ENCODE data around the gene SOS2. TPM values are rescaled to one million over a fixed set of nuclear protein-coding genes. Genes with fewer than 3 reads are reported as not detected.
"Not testable (repeated sequence)": the region's sequence is repeated elsewhere in the genome, so short reads cannot be mapped to it uniquely, and the experiment has no call there.

SOS2 gene
- total RNA-seq, 4 donors from 2014 or later = 45.9 to 82.8 (median 62.1) TPM

DNA sequence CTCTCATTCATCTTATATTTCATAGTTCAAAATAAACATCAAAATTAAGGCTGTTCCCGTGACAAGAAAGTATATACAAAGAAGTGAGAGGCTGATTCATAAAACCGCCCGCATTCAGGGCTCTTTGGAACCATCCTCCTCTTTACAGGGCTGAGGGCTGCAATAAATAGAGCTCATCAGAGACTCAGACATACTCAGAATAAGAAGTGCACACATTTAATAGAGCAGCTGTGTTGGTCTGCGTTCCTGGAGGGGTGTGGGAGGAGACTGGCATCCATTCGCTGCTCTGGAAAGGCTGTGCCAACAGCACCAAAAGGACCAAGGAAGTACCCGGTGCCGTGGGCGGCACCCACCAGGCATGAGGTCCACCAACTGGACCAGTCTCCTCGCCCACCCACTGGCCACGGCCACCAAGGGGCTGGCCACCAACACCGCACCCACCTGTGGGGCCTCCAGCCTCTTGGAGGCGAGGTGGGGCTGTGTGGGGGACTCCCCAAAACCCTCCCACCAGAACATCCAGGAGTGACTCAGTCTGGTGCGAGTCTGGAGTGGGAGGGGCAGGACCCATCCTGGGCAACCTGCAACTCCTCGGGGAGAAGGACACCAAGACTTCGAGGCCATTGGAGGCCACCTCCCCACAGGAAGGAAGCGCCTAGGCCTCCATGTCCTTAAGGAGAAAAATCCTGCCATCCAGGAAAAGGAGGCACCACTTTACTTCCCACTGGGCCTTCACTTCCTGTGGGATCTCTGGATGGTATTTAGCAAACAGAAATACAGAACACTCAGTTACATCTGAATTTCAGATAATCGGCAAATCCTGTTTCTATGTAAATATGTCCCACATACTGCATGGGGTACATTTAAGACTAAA, 147.7 kb downstream of the SOS2 start:
- H3K4me3 ChIP-seq = no peak overlapping the region
- intact Hi-C loops (cut with DNase I; ENCODE audit: low total_unique reads) = no loop called here
- no peaks in the 10 kb centered on the region for H3K27me3 ChIP-seq
- in situ Hi-C loops (cut with MboI; ENCODE audit: low pct_ligation_motif_present in 1 of 4, low pct_unique_long_range_greater_than_20kb in 1 of 4, low sequenced_read_pairs in 3 of 4) = no loop called here
- no peaks in the 10 kb centered on the region for H3K9me3 ChIP-seq
- 76 to 79% methylated on average over 5 to 17 of the region's 17 CpGs for WGBS, 2 donors (ENCODE audit: low coverage in 1 of 2)
- H3K4me1 ChIP-seq = peaks cover 0 to 6% (median 0%) of the 10 kb centered on the region in 4 donors
- no peak for DNase-seq
- peak overlapping the region; percentile 53 to 73 (median 62) for H3K27ac ChIP-seq
- H3K36me3 ChIP-seq = no peaks in the 10 kb centered on the region
- TF ChIP-seq EP300 (IDR thresholded peaks at IDR 0.05; ENCODE audit: low read depth) (no peak), POLR2A (IDR thresholded peaks at IDR 0.05) (no peak), POLR2AphosphoS5 (IDR thresholded peaks at IDR 0.05) (no peak)
- TF ChIP-seq, protein P1, sequence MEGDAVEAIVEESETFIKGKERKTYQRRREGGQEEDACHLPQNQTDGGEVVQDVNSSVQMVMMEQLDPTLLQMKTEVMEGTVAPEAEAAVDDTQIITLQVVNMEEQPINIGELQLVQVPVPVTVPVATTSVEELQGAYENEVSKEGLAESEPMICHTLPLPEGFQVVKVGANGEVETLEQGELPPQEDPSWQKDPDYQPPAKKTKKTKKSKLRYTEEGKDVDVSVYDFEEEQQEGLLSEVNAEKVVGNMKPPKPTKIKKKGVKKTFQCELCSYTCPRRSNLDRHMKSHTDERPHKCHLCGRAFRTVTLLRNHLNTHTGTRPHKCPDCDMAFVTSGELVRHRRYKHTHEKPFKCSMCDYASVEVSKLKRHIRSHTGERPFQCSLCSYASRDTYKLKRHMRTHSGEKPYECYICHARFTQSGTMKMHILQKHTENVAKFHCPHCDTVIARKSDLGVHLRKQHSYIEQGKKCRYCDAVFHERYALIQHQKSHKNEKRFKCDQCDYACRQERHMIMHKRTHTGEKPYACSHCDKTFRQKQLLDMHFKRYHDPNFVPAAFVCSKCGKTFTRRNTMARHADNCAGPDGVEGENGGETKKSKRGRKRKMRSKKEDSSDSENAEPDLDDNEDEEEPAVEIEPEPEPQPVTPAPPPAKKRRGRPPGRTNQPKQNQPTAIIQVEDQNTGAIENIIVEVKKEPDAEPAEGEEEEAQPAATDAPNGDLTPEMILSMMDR (IDR thresholded peaks at IDR 0.05) = no peak

DNA sequence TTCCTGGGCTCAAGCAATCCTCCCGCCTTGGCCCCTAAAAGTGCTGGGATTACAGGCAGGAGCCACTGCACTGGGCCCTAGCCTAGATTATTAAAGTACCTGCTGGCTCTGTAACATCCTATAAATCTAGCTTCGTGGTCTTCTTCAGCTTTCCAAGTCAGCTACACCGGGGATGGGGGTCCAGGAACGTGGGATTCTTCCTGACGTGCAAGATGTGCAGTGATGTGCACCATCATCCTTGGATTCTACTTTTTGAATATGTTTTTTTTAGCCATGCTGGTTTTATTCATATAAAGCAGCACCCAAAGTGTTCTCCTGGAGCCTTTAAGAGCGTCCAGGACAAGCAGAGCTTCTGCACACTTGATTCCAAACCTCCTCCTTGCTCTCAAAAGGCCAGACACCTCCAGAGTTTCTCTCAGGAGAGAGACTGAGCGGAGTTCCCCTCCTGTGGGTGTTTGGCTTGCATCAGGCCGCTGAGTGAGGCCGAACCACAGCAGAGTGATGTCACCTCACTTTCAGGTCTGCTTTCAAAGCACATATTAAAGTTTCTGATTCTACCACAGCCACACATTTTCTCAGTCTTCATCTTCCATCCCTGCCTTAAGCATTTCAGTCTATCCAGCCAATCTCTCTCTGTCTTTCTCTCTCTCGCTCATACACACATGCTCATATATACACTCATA, 148.5 kb downstream of the SOS2 start:
- Histone ChIP-seq H3K4me3 (no peak overlapping the region), H3K27ac (peak overlapping the region; percentile 45 to 73 (median 62)), H3K27me3 (no peaks in the 10 kb centered on the region), H3K36me3 (no peaks in the 10 kb centered on the region), H3K4me1 (peaks cover 0 to 6% (median 0%) of the 10 kb centered on the region in 4 donors), H3K9me3 (no peaks in the 10 kb centered on the region)
- in situ Hi-C loops (cut with MboI; ENCODE audit: low pct_ligation_motif_present in 1 of 4, low pct_unique_long_range_greater_than_20kb in 1 of 4, low sequenced_read_pairs in 3 of 4) = no loop called here
- 59 to 69% methylated on average over 5 to 10 of the region's 10 CpGs for WGBS, 2 donors (ENCODE audit: low coverage in 1 of 2)
- intact Hi-C loops (cut with DNase I; ENCODE audit: low total_unique reads) = no loop called here
- TF ChIP-seq POLR2A (IDR thresholded peaks at IDR 0.05) (peak; percentile 41), EP300 (IDR thresholded peaks at IDR 0.05; ENCODE audit: low read depth) (no peak), POLR2AphosphoS5 (IDR thresholded peaks at IDR 0.05) (peak in 1 of 3 donors; percentile 39)
- DNase-seq = peak; percentile 74

DNA sequence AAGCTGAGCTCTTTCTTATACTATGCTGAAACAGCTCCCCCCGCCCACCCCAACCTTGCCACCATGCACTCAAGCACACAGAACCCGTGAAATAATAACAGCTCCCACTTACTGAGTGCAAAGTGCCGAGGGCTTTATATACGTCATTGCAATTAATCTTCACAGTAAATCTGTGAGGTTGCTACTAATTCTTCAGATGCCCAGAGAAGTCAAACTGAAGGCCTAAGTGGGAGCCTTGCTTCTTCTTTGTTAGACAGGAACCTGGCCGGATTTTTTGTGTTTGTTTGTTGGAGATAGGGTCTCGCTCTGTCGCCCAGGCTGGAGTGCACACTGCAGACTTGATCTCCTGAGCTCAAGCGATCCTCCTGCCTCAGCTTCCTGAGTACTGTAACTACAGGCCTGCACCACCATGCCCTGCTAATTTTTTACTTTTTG, 149.1 kb downstream of the SOS2 start:
- Histone ChIP-seq H3K4me1 (peaks cover 0 to 6% (median 0%) of the 10 kb centered on the region in 4 donors), H3K36me3 (no peaks in the 10 kb centered on the region), H3K4me3 (no peak overlapping the region), H3K27me3 (no peaks in the 10 kb centered on the region), H3K9me3 (no peaks in the 10 kb centered on the region), H3K27ac (peak overlapping the region; percentile 44 to 68 (median 51))
- TF ChIP-seq POLR2AphosphoS5 (IDR thresholded peaks at IDR 0.05) (no peak), EP300 (IDR thresholded peaks at IDR 0.05; ENCODE audit: low read depth) (no peak), POLR2A (IDR thresholded peaks at IDR 0.05) (no peak)
- TF ChIP-seq, protein P1 (IDR thresholded peaks at IDR 0.05) = no peak
- intact Hi-C loops (cut with DNase I; ENCODE audit: low total_unique reads) (no loop called here), in situ Hi-C loops (cut with MboI; ENCODE audit: low pct_ligation_motif_present in 1 of 4, low pct_unique_long_range_greater_than_20kb in 1 of 4, low sequenced_read_pairs in 3 of 4) (no loop called here)
- no peak for DNase-seq
- WGBS, 2 donors (ENCODE audit: low coverage in 1 of 2) = 14 to 70% methylated on average over 2 to 8 of the region's 8 CpGs

DNA sequence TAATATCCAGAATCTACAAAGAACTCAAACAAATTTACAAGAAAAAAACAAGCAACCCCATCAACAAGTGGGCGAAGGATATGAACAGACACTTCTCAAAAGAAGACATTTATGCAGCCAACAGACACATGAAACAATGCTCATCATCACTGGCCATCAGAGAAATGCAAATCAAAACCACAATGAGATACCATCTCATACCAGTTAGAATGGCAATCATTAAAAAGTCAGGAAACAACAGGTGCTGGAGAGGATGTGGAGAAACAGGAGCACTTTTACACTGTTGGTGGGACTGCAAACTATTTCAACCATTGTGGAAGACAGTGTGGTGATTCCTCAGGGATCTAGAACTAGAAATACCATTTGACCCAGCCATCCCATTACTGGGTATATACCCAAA, 152.3 kb downstream of the SOS2 start:
- 100% methylated on average over 1 of the region's 1 CpG for WGBS, 2 donors (ENCODE audit: low coverage in 1 of 2)

DNA sequence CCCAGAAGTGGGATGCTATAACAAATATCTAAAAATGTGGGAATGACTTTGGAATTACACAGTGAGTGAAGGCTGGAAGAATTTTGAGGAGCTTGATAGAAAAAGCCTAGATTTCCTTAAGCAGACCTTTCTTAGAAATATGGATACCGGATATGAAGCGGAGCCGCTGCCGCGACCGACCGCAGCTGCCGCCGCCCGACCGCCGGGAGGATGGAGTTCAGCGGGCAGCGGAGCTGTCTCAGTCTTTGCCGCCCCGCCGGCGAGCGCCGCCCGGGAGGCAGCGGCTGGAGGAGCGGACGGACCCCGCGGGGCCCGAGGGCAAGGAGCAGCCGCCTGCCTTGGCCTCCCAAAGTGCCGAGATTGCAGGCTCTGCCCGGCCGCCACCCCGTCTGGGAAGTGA, 157.7 kb downstream of the SOS2 start:
- H3K27me3 ChIP-seq; intact Hi-C loops (cut with DNase I; ENCODE audit: low total_unique reads); H3K4me3 ChIP-seq; H3K9me3 ChIP-seq; DNase-seq; H3K36me3 ChIP-seq; H3K27ac ChIP-seq; in situ Hi-C loops (cut with MboI; ENCODE audit: low pct_ligation_motif_present in 1 of 4, low pct_unique_long_range_greater_than_20kb in 1 of 4, low sequenced_read_pairs in 3 of 4): not testable (repeated sequence)
- H3K4me1 ChIP-seq = peaks cover 0 to 11% (median 4%) of the 10 kb centered on the region in 4 donors
- WGBS, 2 donors (ENCODE audit: low coverage in 1 of 2) = 93 to 96% methylated on average over 3 to 30 of the region's 32 CpGs

More for the DNA sequence above, 152.3 kb downstream of the SOS2 start:
- H3K4me1 ChIP-seq; H3K36me3 ChIP-seq; intact Hi-C loops (cut with DNase I; ENCODE audit: low total_unique reads); H3K4me3 ChIP-seq; H3K27me3 ChIP-seq; DNase-seq; H3K27ac ChIP-seq; H3K9me3 ChIP-seq; in situ Hi-C loops (cut with MboI; ENCODE audit: low pct_ligation_motif_present in 1 of 4, low pct_unique_long_range_greater_than_20kb in 1 of 4, low sequenced_read_pairs in 3 of 4): not testable (repeated sequence)
